ENCODE results near the gene KRT78.
"Not testable (repeated sequence)": the region's sequence is repeated elsewhere in the genome, so short reads cannot be mapped to it uniquely, and the experiment has no call there.

KRT78 gene

GRCh38 chr12:52857500-52857899 is 8.7 kb upstream of the KRT78 start:
- H3K4me3 ChIP-seq (ENCODE audit: low read length), result no peak overlapping the region
- DNase-seq (ENCODE audit: low read depth), result no peak
- no peak for TF ChIP-seq CTCF (conservative IDR thresholded peaks at IDR 0.05; ENCODE audit: low read length)

GRCh38 chr12:52856787-52857186 is 8.0 kb upstream of the KRT78 start:
- no peak for DNase-seq (ENCODE audit: low read depth)
- no peak for TF ChIP-seq CTCF (conservative IDR thresholded peaks at IDR 0.05; ENCODE audit: low read length)
- H3K4me3 ChIP-seq (ENCODE audit: low read length), result no peak overlapping the region

GRCh38 chr12:52856077-52856476 is 7.3 kb upstream of the KRT78 start:
- H3K4me3 ChIP-seq (ENCODE audit: low read length); DNase-seq (ENCODE audit: low read depth): not testable (repeated sequence)

GRCh38 chr12:52851787-52852186 is 3.0 kb upstream of the KRT78 start:
- TF ChIP-seq CTCF (conservative IDR thresholded peaks at IDR 0.05; ENCODE audit: low read length), result no peak
- DNase-seq (ENCODE audit: low read depth), result no peak
- H3K4me3 ChIP-seq (ENCODE audit: low read length), result no peak overlapping the region

- no peak for TF ChIP-seq CTCF (conservative IDR thresholded peaks at IDR 0.05; ENCODE audit: low read length)
- DNase-seq (ENCODE audit: low read depth), result no peak
- no peak overlapping the region for H3K4me3 ChIP-seq (ENCODE audit: low read length)
Measured at GRCh38 chr12:52850681-52851080, 1.9 kb upstream of the KRT78 start.

- no peak for DNase-seq (ENCODE audit: low read depth)
- H3K4me3 ChIP-seq (ENCODE audit: low read length), result no peak overlapping the region
- TF ChIP-seq CTCF (conservative IDR thresholded peaks at IDR 0.05; ENCODE audit: low read length), result no peak
Measured at GRCh38 chr12:52849511-52849910, 717 bp upstream of the KRT78 start.

GRCh38 chr12:52847335-52848102 is 1.3 kb downstream of the KRT78 start:
- DNase-seq (ENCODE audit: low read depth), result no peak
- no peak for TF ChIP-seq CTCF (conservative IDR thresholded peaks at IDR 0.05; ENCODE audit: low read length)
- H3K4me3 ChIP-seq (ENCODE audit: low read length), result no peak overlapping the region

Measured in AG10803 (cell line).